ENCODE data around the gene PHYHIPL. TPM values are rescaled to one million over a fixed set of nuclear protein-coding genes. Genes with fewer than 3 reads are reported as not detected.

Gene PHYHIPL
- total and polyA plus RNA-seq, 11 donors = 0.03 to 0.08 TPM; not detected in 9

GRCh38 chr10:59281861-59282260, 105.4 kb downstream of the PHYHIPL start:
- Histone ChIP-seq H3K4me1 (peaks cover 0 to 10% (median 0%) of the 10 kb centered on the region in 12 donors), H3K4me3 (no peak overlapping the region), H3K27ac (no peak overlapping the region), H3K27me3 (no peaks in the 10 kb centered on the region), H3K9me3 (no peaks in the 10 kb centered on the region), H3K36me3 (peaks cover 0 to 15% (median 2%) of the 10 kb centered on the region in 9 donors)
- ATAC-seq (no peak), DNase-seq (no peak)
- WGBS, 4 donors = 77 to 95% (median 87%) methylated on average over 1 of the region's 1 CpG
- intact Hi-C loops (cut with DNase I) = no loop called here
- no peak for TF ChIP-seq POLR2A (IDR thresholded peaks at IDR 0.05)
- TF ChIP-seq, protein P1, sequence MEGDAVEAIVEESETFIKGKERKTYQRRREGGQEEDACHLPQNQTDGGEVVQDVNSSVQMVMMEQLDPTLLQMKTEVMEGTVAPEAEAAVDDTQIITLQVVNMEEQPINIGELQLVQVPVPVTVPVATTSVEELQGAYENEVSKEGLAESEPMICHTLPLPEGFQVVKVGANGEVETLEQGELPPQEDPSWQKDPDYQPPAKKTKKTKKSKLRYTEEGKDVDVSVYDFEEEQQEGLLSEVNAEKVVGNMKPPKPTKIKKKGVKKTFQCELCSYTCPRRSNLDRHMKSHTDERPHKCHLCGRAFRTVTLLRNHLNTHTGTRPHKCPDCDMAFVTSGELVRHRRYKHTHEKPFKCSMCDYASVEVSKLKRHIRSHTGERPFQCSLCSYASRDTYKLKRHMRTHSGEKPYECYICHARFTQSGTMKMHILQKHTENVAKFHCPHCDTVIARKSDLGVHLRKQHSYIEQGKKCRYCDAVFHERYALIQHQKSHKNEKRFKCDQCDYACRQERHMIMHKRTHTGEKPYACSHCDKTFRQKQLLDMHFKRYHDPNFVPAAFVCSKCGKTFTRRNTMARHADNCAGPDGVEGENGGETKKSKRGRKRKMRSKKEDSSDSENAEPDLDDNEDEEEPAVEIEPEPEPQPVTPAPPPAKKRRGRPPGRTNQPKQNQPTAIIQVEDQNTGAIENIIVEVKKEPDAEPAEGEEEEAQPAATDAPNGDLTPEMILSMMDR (IDR thresholded peaks at IDR 0.05) = no peak

DNA sequence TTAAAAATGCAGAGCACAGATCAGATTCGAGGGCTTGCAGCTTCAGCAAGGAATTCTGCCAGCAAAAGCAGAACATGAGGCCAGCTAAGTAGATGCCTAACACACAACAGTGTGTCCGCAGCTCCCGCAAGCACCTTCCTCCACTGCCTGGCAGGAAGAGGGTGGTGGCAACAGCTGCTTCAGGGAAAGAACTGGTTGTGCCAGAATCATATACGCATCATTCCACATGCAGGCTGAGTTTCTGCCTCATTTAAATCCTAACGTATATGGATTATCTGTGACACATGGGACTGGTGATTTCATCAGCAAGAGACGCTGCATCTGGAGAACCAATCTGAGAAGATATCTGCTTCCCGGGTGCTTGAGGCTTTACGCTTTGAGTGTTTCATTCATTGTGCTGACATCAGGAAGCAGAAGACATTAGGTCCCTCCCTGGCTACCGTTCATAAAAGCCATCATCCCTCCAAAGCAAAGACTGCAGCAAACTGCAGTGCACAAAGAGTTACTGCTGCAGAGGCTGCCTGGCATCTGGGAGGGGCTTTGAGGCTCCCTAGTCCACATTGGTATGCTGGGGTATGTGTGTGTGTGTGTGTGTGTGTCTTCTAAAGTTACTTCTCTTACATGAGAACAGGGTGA, 107.1 kb downstream of the PHYHIPL start:
- H3K4me1 ChIP-seq = peaks cover 0 to 10% (median 0%) of the 10 kb centered on the region in 12 donors
- intact Hi-C loops (cut with DNase I) = no loop called here
- TF ChIP-seq POLR2A (IDR thresholded peaks at IDR 0.05) = no peak
- TF ChIP-seq, protein P1 (IDR thresholded peaks at IDR 0.05) = no peak
- no peak overlapping the region for H3K27ac ChIP-seq
- H3K9me3 ChIP-seq = no peaks in the 10 kb centered on the region
- no peak for ATAC-seq
- H3K36me3 ChIP-seq = peaks cover 0 to 15% (median 2%) of the 10 kb centered on the region in 9 donors
- WGBS, 4 donors = 42 to 63% (median 58%) methylated on average over 8 to 9 of the region's 9 CpGs
- no peak overlapping the region for H3K4me3 ChIP-seq
- H3K27me3 ChIP-seq = no peaks in the 10 kb centered on the region
- no peak for DNase-seq

- H3K27me3 ChIP-seq = no peaks in the 10 kb centered on the region
- intact Hi-C loops (cut with DNase I) = no loop called here
- peaks cover 0 to 10% (median 0%) of the 10 kb centered on the region in 12 donors for H3K4me1 ChIP-seq
- H3K27ac ChIP-seq = no peak overlapping the region
- WGBS, 4 donors = 75 to 84% (median 83%) methylated on average over 7 of the region's 7 CpGs
- H3K9me3 ChIP-seq = no peaks in the 10 kb centered on the region
- peaks cover 0 to 15% (median 0%) of the 10 kb centered on the region in 9 donors for H3K36me3 ChIP-seq
- ATAC-seq = no peak
- DNase-seq = no peak
- H3K4me3 ChIP-seq = no peak overlapping the region
- TF ChIP-seq POLR2A (IDR thresholded peaks at IDR 0.05) = no peak
- TF ChIP-seq, protein P1 (IDR thresholded peaks at IDR 0.05) = no peak
Measured at GRCh38 chr10:59284118-59284975, 107.9 kb downstream of the PHYHIPL start.

DNA sequence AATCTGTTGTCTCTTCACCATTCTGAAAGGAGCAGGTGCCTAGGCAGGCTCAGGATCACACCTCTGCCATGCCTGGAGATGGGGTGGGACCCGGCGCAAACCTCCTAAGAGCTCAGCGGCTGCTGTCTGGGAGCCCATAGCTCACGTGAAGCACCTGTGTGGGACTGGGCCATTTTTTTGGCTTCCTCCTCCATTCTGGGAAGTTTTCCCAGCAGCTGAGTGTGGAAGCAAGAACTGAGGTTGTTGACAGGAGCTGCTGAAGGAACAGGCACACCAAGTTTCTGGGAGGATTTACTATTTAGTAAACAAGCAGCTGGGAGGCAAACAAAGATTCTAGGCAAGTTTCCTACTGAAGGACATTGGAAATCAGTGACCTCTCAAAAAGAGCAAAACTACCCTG, 108.6 kb downstream of the PHYHIPL start:
- H3K27me3 ChIP-seq = no peaks in the 10 kb centered on the region
- H3K4me3 ChIP-seq = no peak overlapping the region
- TF ChIP-seq, protein P1 (IDR thresholded peaks at IDR 0.05) = no peak
- TF ChIP-seq POLR2A (IDR thresholded peaks at IDR 0.05) = no peak
- peaks cover 0 to 10% (median 0%) of the 10 kb centered on the region in 12 donors for H3K4me1 ChIP-seq
- no peaks in the 10 kb centered on the region for H3K9me3 ChIP-seq
- intact Hi-C loops (cut with DNase I) = no loop called here
- no peak for DNase-seq
- ATAC-seq = no peak
- H3K27ac ChIP-seq = no peak overlapping the region
- H3K36me3 ChIP-seq = peaks cover 0 to 15% (median 0%) of the 10 kb centered on the region in 9 donors
- WGBS, 4 donors = 89 to 94% (median 92%) methylated on average over 4 of the region's 4 CpGs

Measured in heart left ventricle (tissue), 16 donors.